SU-DHL-6 (cell line): Measurements from ENCODE around the gene SLC38A3.

ENCODE experiments used
- H2AFZ ChIP-seq: fragments of 200-600 bp; sonication (generic); 2 replicates; pipeline ENCODE4 v1.6.1; 2014; ENCODE audit warnings: low read depth, mild to moderate bottlenecking, moderate library complexity, mixed read lengths, antibody characterized with exemption, low read length; ENCODE audit not compliant: severe bottlenecking
- H3F3A ChIP-seq: fragments of 200-600 bp; shearing (Covaris generic); 2 replicates; pipeline ENCODE4 v1.6.0; 2016; ENCODE audit warnings: antibody characterized with exemption, mild to moderate bottlenecking; ENCODE audit not compliant: insufficient read depth
- H3K27ac ChIP-seq: fragments of 200-600 bp; sonication (generic); 2 replicates; pipeline ENCODE4 v1.5.1; 2016; ENCODE audit warnings: low read depth, mild to moderate bottlenecking, low read length, moderate library complexity, mixed read lengths
- H3K27me3 ChIP-seq: fragments of 200-600 bp; sonication (generic), shearing (Covaris generic); 2 replicates; pipeline ENCODE4 v1.6.0; 2014; ENCODE audit warnings: mild to moderate bottlenecking, low read length
- H3K36me3 ChIP-seq: fragments of 200-600 bp; sonication (generic); 2 replicates; pipeline ENCODE4 v1.6.1; 2014; ENCODE audit warnings: mild to moderate bottlenecking, low read length, mixed read lengths
- H3K4me2 ChIP-seq: fragments of 300-600, 200-600 bp; shearing (Covaris generic), sonication (generic); 2 replicates; pipeline ENCODE4 v1.6.0; 2014; ENCODE audit warnings: low read length, low read depth, mild to moderate bottlenecking; ENCODE audit not compliant: poor library complexity, severe bottlenecking
- H3K4me3 ChIP-seq: fragments of 200-600 bp; sonication (generic); 2 replicates; pipeline ENCODE4 v1.5.1; 2014; ENCODE audit warnings: antibody characterized with exemption, low read length, mild to moderate bottlenecking, mixed read lengths; ENCODE audit not compliant: insufficient read depth, poor library complexity, severe bottlenecking
- H3K79me2 ChIP-seq: fragments of 200-600 bp; sonication (generic); 2 replicates; pipeline ENCODE4 v1.6.1; 2014; ENCODE audit warnings: mild to moderate bottlenecking, low read length, moderate library complexity; ENCODE audit not compliant: insufficient read depth
- H3K9ac ChIP-seq: fragments of 200-600 bp; sonication (generic); 2 replicates; pipeline ENCODE4 v1.7.0; 2014; ENCODE audit warnings: mild to moderate bottlenecking, low read length
- H3K9me2 ChIP-seq: fragments of 200-600 bp; sonication (generic); replicated peaks from 2 replicates; pipeline ENCODE4 v1.6.1; 2014; ENCODE audit warnings: low read length; ENCODE audit not compliant: insufficient read depth
- H3K9me3 ChIP-seq: fragments of 200-600 bp; sonication (generic); 2 replicates; pipeline ENCODE4 v1.6.1; 2014; ENCODE audit warnings: low read length, mixed read lengths; ENCODE audit not compliant: insufficient read depth
- H4K20me1 ChIP-seq: fragments of 200-600 bp; sonication (generic); 2 replicates; pipeline ENCODE4 v1.6.1; 2014; ENCODE audit warnings: low read depth, mild to moderate bottlenecking, antibody characterized with exemption, low read length, moderate library complexity, mixed read lengths
- CTCF ChIP-seq: fragments of 200-600 bp; sonication (generic); IDR thresholded peaks from one replicate; pipeline ENCODE4 v1.5.1; 2017; ENCODE audit warnings: antibody characterized with exemption, mild to moderate bottlenecking, low read length, moderate library complexity; ENCODE audit not compliant: insufficient read depth, poor library complexity, severe bottlenecking
- EZH2phosphoT487 ChIP-seq: fragments of 200-600 bp; sonication (generic), shearing (Covaris generic); conservative IDR thresholded peaks from 2 replicates; pipeline ENCODE4 v1.6.1; 2018; ENCODE audit warnings: mild to moderate bottlenecking, antibody characterized with exemption, low read length, moderate library complexity, mixed read lengths

The SLC38A3 gene

GRCh38 chr3:50221411-50222168 lies 16.5 kb downstream of the SLC38A3 start:
- Histone ChIP-seq H3K79me2 (no peaks in the 10 kb centered on the region), H2AFZ (no peak overlapping the region), H3K9me3 (no peaks in the 10 kb centered on the region), H3K27ac (no peak overlapping the region), H4K20me1 (no peaks in the 10 kb centered on the region), H3K4me2 (no peak overlapping the region), H3K27me3 (no peaks in the 10 kb centered on the region), H3K9me2 (no peaks in the 10 kb centered on the region), H3K36me3 (no peaks in the 10 kb centered on the region), H3F3A (no peaks in the 10 kb centered on the region), H3K9ac (no peak overlapping the region), H3K4me3 (no peak overlapping the region)
- TF ChIP-seq CTCF (no peak), EZH2phosphoT487 (no peak)

- Histone ChIP-seq H3K9me3 (no peaks in the 10 kb centered on the region), H4K20me1 (no peaks in the 10 kb centered on the region), H3K79me2 (no peaks in the 10 kb centered on the region), H3K4me2 (no peak overlapping the region), H3K4me3 (no peak overlapping the region), H3K27me3 (no peaks in the 10 kb centered on the region), H3F3A (no peaks in the 10 kb centered on the region), H3K9ac (no peak overlapping the region), H3K9me2 (no peaks in the 10 kb centered on the region), H2AFZ (no peak overlapping the region), H3K27ac (no peak overlapping the region), H3K36me3 (no peaks in the 10 kb centered on the region)
- TF ChIP-seq CTCF (no peak), EZH2phosphoT487 (no peak)
Observed at GRCh38 chr3:50222169-50222528, 17.1 kb downstream of the SLC38A3 start.

GRCh38 chr3:50224639-50225038 lies 19.6 kb downstream of the SLC38A3 start:
- no peak overlapping the region for H3K27ac ChIP-seq
- TF ChIP-seq EZH2phosphoT487 = no peak
- no peak for TF ChIP-seq CTCF

More at GRCh38 chr3:50224639-50225038, 19.6 kb downstream of the SLC38A3 start:
- Histone ChIP-seq H2AFZ (no peak overlapping the region), H3K36me3 (no peaks in the 10 kb centered on the region), H3K4me3 (no peak overlapping the region), H3K9me3 (no peaks in the 10 kb centered on the region), H3K27me3 (no peaks in the 10 kb centered on the region), H3K9ac (no peak overlapping the region), H4K20me1 (no peaks in the 10 kb centered on the region), H3F3A (no peaks in the 10 kb centered on the region), H3K4me2 (no peak overlapping the region), H3K79me2 (no peaks in the 10 kb centered on the region), H3K9me2 (no peaks in the 10 kb centered on the region)
